ENCODE measurements around the gene CACNA1S. TPM values are rescaled to one million over a fixed set of nuclear protein-coding genes. Genes with fewer than 3 reads are reported as not detected.

The CACNA1S gene
- total RNA-seq, 4 donors from 2014 or later, result not detected

- Histone ChIP-seq H3K9me3 (no peaks in the 10 kb centered on the region), H3K4me3 (no peak overlapping the region), H3K27ac (no peak overlapping the region), H3K27me3 (no peaks in the 10 kb centered on the region), H3K36me3 (no peaks in the 10 kb centered on the region), H3K4me1 (no peaks in the 10 kb centered on the region)
- TF ChIP-seq POLR2AphosphoS5 (IDR thresholded peaks at IDR 0.05), result no peak
- no peak for TF ChIP-seq POLR2A (IDR thresholded peaks at IDR 0.05)
- TF ChIP-seq, protein P1, sequence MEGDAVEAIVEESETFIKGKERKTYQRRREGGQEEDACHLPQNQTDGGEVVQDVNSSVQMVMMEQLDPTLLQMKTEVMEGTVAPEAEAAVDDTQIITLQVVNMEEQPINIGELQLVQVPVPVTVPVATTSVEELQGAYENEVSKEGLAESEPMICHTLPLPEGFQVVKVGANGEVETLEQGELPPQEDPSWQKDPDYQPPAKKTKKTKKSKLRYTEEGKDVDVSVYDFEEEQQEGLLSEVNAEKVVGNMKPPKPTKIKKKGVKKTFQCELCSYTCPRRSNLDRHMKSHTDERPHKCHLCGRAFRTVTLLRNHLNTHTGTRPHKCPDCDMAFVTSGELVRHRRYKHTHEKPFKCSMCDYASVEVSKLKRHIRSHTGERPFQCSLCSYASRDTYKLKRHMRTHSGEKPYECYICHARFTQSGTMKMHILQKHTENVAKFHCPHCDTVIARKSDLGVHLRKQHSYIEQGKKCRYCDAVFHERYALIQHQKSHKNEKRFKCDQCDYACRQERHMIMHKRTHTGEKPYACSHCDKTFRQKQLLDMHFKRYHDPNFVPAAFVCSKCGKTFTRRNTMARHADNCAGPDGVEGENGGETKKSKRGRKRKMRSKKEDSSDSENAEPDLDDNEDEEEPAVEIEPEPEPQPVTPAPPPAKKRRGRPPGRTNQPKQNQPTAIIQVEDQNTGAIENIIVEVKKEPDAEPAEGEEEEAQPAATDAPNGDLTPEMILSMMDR (IDR thresholded peaks at IDR 0.05), result no peak
- TF ChIP-seq EP300 (IDR thresholded peaks at IDR 0.05), result no peak
- no peak for ATAC-seq
- 0 to 80% methylated on average over 1 to 7 of the region's 7 CpGs for WGBS, 2 donors (ENCODE audit: low coverage in 1 of 2)
These were observed 36.1 kb downstream of the CACNA1S start for GRCh38 chr1:201076092-201076491.

DNA sequence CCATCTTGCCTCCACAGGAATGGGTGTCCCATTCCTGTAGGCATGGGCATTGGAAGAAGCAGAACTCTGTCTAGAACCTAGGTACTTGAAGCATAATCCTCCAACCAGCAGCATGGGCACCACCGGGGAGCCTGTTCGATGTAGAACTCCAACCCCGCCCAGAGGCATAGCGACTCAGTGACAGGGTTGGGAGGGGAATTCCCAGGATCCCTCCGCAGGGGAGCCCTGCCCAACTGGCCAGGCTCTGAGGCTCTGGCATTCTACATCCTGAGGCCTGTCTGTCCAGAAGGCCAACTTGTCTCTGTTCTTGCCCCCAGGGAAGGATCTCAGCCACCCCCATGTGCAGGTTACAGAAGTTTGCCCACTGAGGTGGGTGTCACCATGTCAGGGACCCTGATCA is 38.2 kb downstream of the CACNA1S start:
- Histone ChIP-seq H3K36me3 (no peaks in the 10 kb centered on the region), H3K4me3 (no peak overlapping the region), H3K27ac (no peak overlapping the region), H3K9me3 (no peaks in the 10 kb centered on the region), H3K4me1 (no peaks in the 10 kb centered on the region), H3K27me3 (no peaks in the 10 kb centered on the region)
- no peak for ATAC-seq
- TF ChIP-seq POLR2A (IDR thresholded peaks at IDR 0.05) (no peak), POLR2AphosphoS5 (IDR thresholded peaks at IDR 0.05) (no peak), EP300 (IDR thresholded peaks at IDR 0.05) (no peak)
- TF ChIP-seq, protein P1 (IDR thresholded peaks at IDR 0.05), result no peak
- WGBS, 2 donors (ENCODE audit: low coverage in 1 of 2), result 67% methylated on average over 3 of the region's 5 CpGs; no CpG with 5 or more reads in 1 of the 2 donors

DNA sequence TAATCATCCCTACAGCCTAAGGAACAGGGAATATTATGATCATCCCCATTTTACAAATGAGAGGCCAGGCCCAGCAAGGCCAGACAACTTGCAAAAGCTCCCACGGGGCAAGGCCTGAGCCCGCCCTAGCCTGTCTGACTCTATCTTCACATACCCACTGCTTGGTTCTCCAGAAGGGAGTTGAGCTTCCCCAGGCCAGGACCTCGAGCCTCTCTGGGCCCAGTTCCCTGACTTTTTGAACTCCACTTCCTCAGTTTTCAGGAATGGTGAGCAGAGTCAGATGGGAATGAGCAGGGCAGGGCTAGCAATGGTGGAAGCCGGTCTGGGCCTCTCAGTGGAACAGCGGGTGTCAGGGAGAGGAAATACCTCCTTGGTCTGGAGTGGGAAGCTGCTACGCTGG is 39.3 kb downstream of the CACNA1S start:
- Histone ChIP-seq H3K27me3 (no peaks in the 10 kb centered on the region), H3K4me3 (no peak overlapping the region), H3K27ac (no peak overlapping the region), H3K9me3 (no peaks in the 10 kb centered on the region), H3K4me1 (no peaks in the 10 kb centered on the region), H3K36me3 (no peaks in the 10 kb centered on the region)
- TF ChIP-seq EP300 (IDR thresholded peaks at IDR 0.05) (no peak), POLR2A (IDR thresholded peaks at IDR 0.05) (no peak)
- TF ChIP-seq, protein P1 (IDR thresholded peaks at IDR 0.05), result no peak
- WGBS, 2 donors (ENCODE audit: low coverage in 1 of 2), result 63 to 100% methylated on average over 1 to 4 of the region's 6 CpGs
- no peak for ATAC-seq

DNA sequence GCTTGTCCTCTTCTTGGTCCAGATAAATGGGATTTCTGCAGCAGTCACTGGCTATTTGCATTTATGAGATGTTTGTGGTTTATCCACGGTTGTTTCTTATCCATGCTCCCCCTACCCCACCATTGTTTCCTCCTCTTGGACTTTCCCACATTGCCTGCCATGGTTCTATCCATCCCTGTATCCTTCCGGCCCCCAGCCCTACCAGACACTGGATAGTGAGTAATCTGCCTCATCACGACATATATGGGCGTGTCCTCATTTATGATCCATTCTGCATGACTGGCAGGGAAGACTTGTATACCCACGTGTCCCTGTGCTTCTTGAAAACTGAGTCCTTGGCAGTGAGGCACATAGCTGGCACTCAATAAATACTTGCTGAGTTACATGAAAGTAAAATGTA is 40.1 kb downstream of the CACNA1S start:
- no peaks in the 10 kb centered on the region for H3K36me3 ChIP-seq
- 85 to 95% methylated on average over 2 to 4 of the region's 5 CpGs for WGBS, 2 donors (ENCODE audit: low coverage in 1 of 2)

DNA sequence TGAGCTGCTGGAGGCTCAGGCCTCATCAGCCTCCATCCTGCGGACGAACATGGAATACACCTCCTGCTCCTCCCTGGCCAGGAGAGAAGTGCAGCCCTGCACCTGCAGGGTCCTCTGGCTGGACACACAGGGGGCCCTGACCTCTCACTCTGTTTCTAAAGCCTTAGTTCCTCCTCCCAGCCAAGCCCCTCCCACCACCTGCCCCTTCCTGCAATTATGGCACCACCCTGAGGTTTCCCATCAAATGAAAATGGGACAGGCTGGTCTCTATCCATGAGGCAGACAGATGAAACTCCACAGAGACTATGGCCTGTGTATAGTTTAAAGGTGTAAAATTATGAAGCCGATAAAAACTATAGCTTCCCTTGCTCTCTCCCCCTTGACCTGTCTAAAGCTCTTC is 42.6 kb downstream of the CACNA1S start:
- Histone ChIP-seq H3K27me3 (no peaks in the 10 kb centered on the region), H3K27ac (no peak overlapping the region)
- WGBS, 2 donors (ENCODE audit: low coverage in 1 of 2), result 73 to 83% methylated on average over 1 to 2 of the region's 3 CpGs

More for the DNA sequence above, 40.1 kb downstream of the CACNA1S start:
- TF ChIP-seq, protein P1 (IDR thresholded peaks at IDR 0.05), result no peak
- TF ChIP-seq POLR2AphosphoS5 (IDR thresholded peaks at IDR 0.05), result no peak
- no peak for TF ChIP-seq EP300 (IDR thresholded peaks at IDR 0.05)
- no peak for TF ChIP-seq POLR2A (IDR thresholded peaks at IDR 0.05)
- Histone ChIP-seq H3K9me3 (no peaks in the 10 kb centered on the region), H3K4me3 (no peak overlapping the region), H3K27me3 (no peaks in the 10 kb centered on the region), H3K27ac (no peak overlapping the region), H3K4me1 (no peaks in the 10 kb centered on the region)
- ATAC-seq, result no peak

More for the DNA sequence above, 42.6 kb downstream of the CACNA1S start:
- TF ChIP-seq POLR2AphosphoS5 (IDR thresholded peaks at IDR 0.05) (no peak), POLR2A (IDR thresholded peaks at IDR 0.05) (no peak), EP300 (IDR thresholded peaks at IDR 0.05) (no peak)
- TF ChIP-seq, protein P1 (IDR thresholded peaks at IDR 0.05), result no peak
- no peaks in the 10 kb centered on the region for H3K36me3 ChIP-seq
- no peak overlapping the region for H3K4me3 ChIP-seq
- no peaks in the 10 kb centered on the region for H3K4me1 ChIP-seq
- H3K9me3 ChIP-seq, result no peaks in the 10 kb centered on the region
- no peak for ATAC-seq

Data from gastroesophageal sphincter (tissue), 4 donors.